Measurements from ENCODE around the gene OCA2. TPM values are rescaled to one million over a fixed set of nuclear protein-coding genes. Genes with fewer than 3 reads are reported as not detected.

Gene OCA2
- total and polyA plus RNA-seq, 2 of the 13 experiments (the other 11 are each of a cell fraction or from before 2014, with no cell fraction given): 0.02 to 0.05 TPM

DNA sequence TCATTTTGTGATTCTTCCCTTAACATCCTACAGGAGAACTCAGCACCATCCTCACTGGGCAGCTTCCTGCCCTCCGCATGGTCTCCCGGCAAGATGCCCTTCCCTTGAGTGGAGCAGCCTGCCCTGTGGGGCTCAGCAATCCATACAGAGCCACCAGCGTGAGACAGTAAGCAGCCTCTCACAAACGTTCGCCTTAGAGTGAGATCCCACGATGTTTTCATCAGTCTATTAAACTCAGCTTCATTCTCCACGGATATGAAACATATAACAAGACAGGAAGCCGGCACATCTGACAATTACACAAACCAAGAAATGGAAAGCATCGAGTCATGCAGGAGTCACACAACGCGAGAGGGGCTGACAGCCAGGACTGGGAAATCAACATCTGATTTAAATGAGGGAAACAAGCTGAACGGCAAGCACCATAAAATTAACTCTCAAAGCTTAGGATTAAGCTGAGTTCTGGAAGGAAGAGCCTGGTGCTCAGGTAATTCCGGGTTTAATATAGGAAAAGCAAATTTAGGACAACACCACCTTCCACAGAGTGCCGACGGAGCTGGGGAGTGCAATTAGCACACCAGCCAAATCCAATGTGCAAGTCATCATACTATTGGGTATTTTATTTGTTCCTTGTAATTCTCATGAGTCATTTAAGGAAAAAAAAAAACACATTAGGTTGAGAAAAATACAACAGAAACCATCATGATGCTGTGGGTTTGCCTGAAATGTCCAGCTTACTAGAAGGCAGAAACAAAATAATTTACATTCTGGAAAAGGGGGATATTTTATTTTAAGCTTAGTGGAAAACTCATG lies 272.0 kb downstream of the OCA2 start:
- intact Hi-C loops (cut with micrococcal nuclease; ENCODE audit: unreplicated experiment) (no loop called here), in situ Hi-C loops (cut with HindIII; ENCODE audit: extremely low pct_ligation_motif_present, low pct_unique_long_range_greater_than_20kb) (no loop called here)
- 25% methylated on average over 15 of the region's 15 CpGs for WGBS (ENCODE audit: low lambda C conversion rate)
- no peak for FAIRE-seq
- peaks cover 3 to 22% of the 10 kb centered on the region in 2 experiments; a peak in 4 of 5 replicates for H3K27me3 ChIP-seq (ENCODE audit: control insufficient read depth in 1 of 2, insufficient read depth in 2 of 2, low read length in 2 of 2)
- no peaks in the 10 kb centered on the region for H3K9me3 ChIP-seq (ENCODE audit: low read length)
- H4K20me1 ChIP-seq (ENCODE audit: insufficient read depth, low read length): no peaks in the 10 kb centered on the region
- H3K4me3 ChIP-seq (replicated peaks in 1 of 3; ENCODE audit: insufficient read depth in 1 of 3, low read depth in 2 of 3, low read length in 3 of 3): no peak overlapping the region
- BruUV-seq (replicated peaks): no TSS peak
- ATAC-seq: no peak
- no peak overlapping the region for H3K9ac ChIP-seq (ENCODE audit: insufficient read depth, low read depth, low read length)
- no peak for TF ChIP-seq ZFP90 (CRISPR knock-in tag; IDR thresholded peaks at IDR 0.05; ENCODE audit: borderline replicate concordance)
- TF ChIP-seq, protein P1, sequence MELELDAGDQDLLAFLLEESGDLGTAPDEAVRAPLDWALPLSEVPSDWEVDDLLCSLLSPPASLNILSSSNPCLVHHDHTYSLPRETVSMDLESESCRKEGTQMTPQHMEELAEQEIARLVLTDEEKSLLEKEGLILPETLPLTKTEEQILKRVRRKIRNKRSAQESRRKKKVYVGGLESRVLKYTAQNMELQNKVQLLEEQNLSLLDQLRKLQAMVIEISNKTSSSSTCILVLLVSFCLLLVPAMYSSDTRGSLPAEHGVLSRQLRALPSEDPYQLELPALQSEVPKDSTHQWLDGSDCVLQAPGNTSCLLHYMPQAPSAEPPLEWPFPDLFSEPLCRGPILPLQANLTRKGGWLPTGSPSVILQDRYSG (CRISPR knock-in tag; IDR thresholded peaks at IDR 0.05): no peak
- no peak for TF ChIP-seq ZNF547 (CRISPR knock-in tag; IDR thresholded peaks at IDR 0.05)
- TF ChIP-seq BRD4 (CRISPR knock-in tag; IDR thresholded peaks at IDR 0.05): no peak
- no peak for TF ChIP-seq ZNF446 (CRISPR knock-in tag; IDR thresholded peaks at IDR 0.05)
- TF ChIP-seq, protein P2, sequence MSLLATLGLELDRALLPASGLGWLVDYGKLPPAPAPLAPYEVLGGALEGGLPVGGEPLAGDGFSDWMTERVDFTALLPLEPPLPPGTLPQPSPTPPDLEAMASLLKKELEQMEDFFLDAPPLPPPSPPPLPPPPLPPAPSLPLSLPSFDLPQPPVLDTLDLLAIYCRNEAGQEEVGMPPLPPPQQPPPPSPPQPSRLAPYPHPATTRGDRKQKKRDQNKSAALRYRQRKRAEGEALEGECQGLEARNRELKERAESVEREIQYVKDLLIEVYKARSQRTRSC (CRISPR knock-in tag; IDR thresholded peaks at IDR 0.05; ENCODE audit: low read depth): no peak
- TF ChIP-seq ZNF792 (CRISPR knock-in tag; IDR thresholded peaks at IDR 0.05): no peak
- no peak for TF ChIP-seq ZNF672 (CRISPR knock-in tag; IDR thresholded peaks at IDR 0.05)
- no peak for TF ChIP-seq ZNF644 (CRISPR knock-in tag; IDR thresholded peaks at IDR 0.05; ENCODE audit: low read depth)
- no peak for TF ChIP-seq ZNF382 (CRISPR knock-in tag; IDR thresholded peaks at IDR 0.05; ENCODE audit: borderline replicate concordance)
- POLR2A ChIA-PET: no interaction called here
- no peak overlapping the region for H3K4me2 ChIP-seq (ENCODE audit: low read depth, low read length)
- H3K27ac ChIP-seq (ENCODE audit: extremely low read length, insufficient read depth, low read length): no peak overlapping the region
- no peaks in the 10 kb centered on the region for H3K36me3 ChIP-seq (replicated peaks in 1 of 2; ENCODE audit: control insufficient read depth in 1 of 2, insufficient read depth in 2 of 2, low read length in 2 of 2)
- H3K4me1 ChIP-seq (ENCODE audit: insufficient read depth, low read length): no peaks in the 10 kb centered on the region
- DNase-seq (ENCODE audit: low spot score): no peak
- H2AFZ ChIP-seq (ENCODE audit: low read length): no peak overlapping the region
- CTCF ChIA-PET (ENCODE audit: low intra/inter-chr PET ratio, low total read pairs): no interaction called here
- no peaks in the 10 kb centered on the region for H3K79me2 ChIP-seq (ENCODE audit: insufficient read depth, low read length)

Measured in HepG2 (cell line).